ENCODE results near the gene PGBD5.

The PGBD5 gene

GRCh38 chr1:230284891-230285290 lies 141.2 kb downstream of the PGBD5 start:
- no peak for ATAC-seq
- TF ChIP-seq ZC3H10 (CRISPR knock-in tag; IDR thresholded peaks at IDR 0.05) = no peak
- no peak for TF ChIP-seq ZNF8 (CRISPR knock-in tag; IDR thresholded peaks at IDR 0.05)
- TF ChIP-seq GLIS3 (CRISPR knock-in tag; IDR thresholded peaks at IDR 0.05) = no peak
- TF ChIP-seq BACH2 (CRISPR knock-in tag; IDR thresholded peaks at IDR 0.05; ENCODE audit: borderline replicate concordance) = no peak
- no peak for TF ChIP-seq ZNF70 (CRISPR knock-in tag; IDR thresholded peaks at IDR 0.05)
- TF ChIP-seq PATZ1 (CRISPR knock-in tag; IDR thresholded peaks at IDR 0.05; ENCODE audit: borderline replicate concordance) = no peak

- TF ChIP-seq ZFP3 (CRISPR knock-in tag; IDR thresholded peaks at IDR 0.05) (no peak), CREB5 (CRISPR knock-in tag; IDR thresholded peaks at IDR 0.05; ENCODE audit: low read depth) (no peak), TCF4 (CRISPR knock-in tag; IDR thresholded peaks at IDR 0.05; ENCODE audit: borderline replicate concordance) (no peak), ZNF565 (CRISPR knock-in tag; conservative IDR thresholded peaks at IDR 0.05; ENCODE audit: low read depth) (no peak), GLIS3 (CRISPR knock-in tag; IDR thresholded peaks at IDR 0.05) (no peak), PPARA (CRISPR knock-in tag; IDR thresholded peaks at IDR 0.05; ENCODE audit: borderline replicate concordance) (no peak), ESRRG (CRISPR knock-in tag; IDR thresholded peaks at IDR 0.05) (no peak), ZNF70 (CRISPR knock-in tag; IDR thresholded peaks at IDR 0.05) (no peak), PATZ1 (CRISPR knock-in tag; IDR thresholded peaks at IDR 0.05; ENCODE audit: borderline replicate concordance) (no peak)
- no peak for ATAC-seq
Observed at GRCh38 chr1:230283678-230284077, 142.5 kb downstream of the PGBD5 start.

- no peak for ATAC-seq
- TF ChIP-seq ZNF8 (CRISPR knock-in tag; IDR thresholded peaks at IDR 0.05) = no peak
- TF ChIP-seq TSHZ2 (CRISPR knock-in tag; IDR thresholded peaks at IDR 0.05) = no peak
- no peak for TF ChIP-seq ARNTL (CRISPR knock-in tag; IDR thresholded peaks at IDR 0.05; ENCODE audit: borderline replicate concordance, low read depth)
- no peak for TF ChIP-seq BACH2 (CRISPR knock-in tag; IDR thresholded peaks at IDR 0.05; ENCODE audit: borderline replicate concordance)
- TF ChIP-seq ZNF565 (CRISPR knock-in tag; conservative IDR thresholded peaks at IDR 0.05; ENCODE audit: low read depth) = no peak
- TF ChIP-seq TOX (CRISPR knock-in tag; IDR thresholded peaks at IDR 0.05; ENCODE audit: borderline replicate concordance) = no peak
- no peak for TF ChIP-seq SNAI2 (CRISPR knock-in tag; IDR thresholded peaks at IDR 0.05)
- TF ChIP-seq ZFP30 (CRISPR knock-in tag; IDR thresholded peaks at IDR 0.05) = no peak
- TF ChIP-seq ZFP3 (CRISPR knock-in tag; IDR thresholded peaks at IDR 0.05) = no peak
- TF ChIP-seq ESRRG (CRISPR knock-in tag; IDR thresholded peaks at IDR 0.05) = no peak
- TF ChIP-seq ZNF70 (CRISPR knock-in tag; IDR thresholded peaks at IDR 0.05) = no peak
- no peak for TF ChIP-seq PPARA (CRISPR knock-in tag; IDR thresholded peaks at IDR 0.05; ENCODE audit: borderline replicate concordance)
- TF ChIP-seq OSR1 (CRISPR knock-in tag; IDR thresholded peaks at IDR 0.05) = no peak
- no peak for TF ChIP-seq GLIS3 (CRISPR knock-in tag; IDR thresholded peaks at IDR 0.05)
- TF ChIP-seq RARB (CRISPR knock-in tag; IDR thresholded peaks at IDR 0.05) = no peak
Observed at GRCh38 chr1:230282157-230282556, 144.0 kb downstream of the PGBD5 start.

GRCh38 chr1:230281556-230281955 lies 144.6 kb downstream of the PGBD5 start:
- ATAC-seq = no peak
- no peak for TF ChIP-seq TSHZ2 (CRISPR knock-in tag; IDR thresholded peaks at IDR 0.05)
- no peak for TF ChIP-seq TOX (CRISPR knock-in tag; IDR thresholded peaks at IDR 0.05; ENCODE audit: borderline replicate concordance)
- TF ChIP-seq PATZ1 (CRISPR knock-in tag; IDR thresholded peaks at IDR 0.05; ENCODE audit: borderline replicate concordance) = no peak
- TF ChIP-seq ZFP30 (CRISPR knock-in tag; IDR thresholded peaks at IDR 0.05) = no peak
- no peak for TF ChIP-seq CSDC2 (CRISPR knock-in tag; IDR thresholded peaks at IDR 0.05)
- no peak for TF ChIP-seq GLIS3 (CRISPR knock-in tag; IDR thresholded peaks at IDR 0.05)
- no peak for TF ChIP-seq CSRNP3 (CRISPR knock-in tag; IDR thresholded peaks at IDR 0.05)

Measured in SK-N-SH treated with all-trans-retinoic acid at 6 μM for 48 hours (cell line).